IPS-NIHi7 (cell line): ENCODE measurements around the gene BHMT.
"Not testable (repeated sequence)": the region's sequence is repeated elsewhere in the genome, so short reads cannot be mapped to it uniquely, and the experiment has no call there.

Experiments
- DNase-seq: peaks from one replicate; pipeline ENCODE4 v3.0.0; 2012; ENCODE audit warnings: mixed read lengths; ENCODE audit errors: extremely low spot score

The BHMT gene

GRCh38 chr5:79172269-79172668 lies 60.7 kb downstream of the BHMT start:
- DNase-seq = no peak

GRCh38 chr5:79173626-79174025 lies 62.0 kb downstream of the BHMT start:
- DNase-seq = no peak

GRCh38 chr5:79180449-79180848 lies 68.8 kb downstream of the BHMT start:
- not testable (repeated sequence) for DNase-seq

GRCh38 chr5:79181419-79182022 lies 69.9 kb downstream of the BHMT start:
- DNase-seq = peak; percentile 58
